Measurements from ENCODE around the gene KRTAP9-1. TPM values are rescaled to one million over a fixed set of nuclear protein-coding genes. Genes with fewer than 3 reads are reported as not detected.

Gene KRTAP9-1
- total RNA-seq, 1 donor from 2014 or later, result not detected

GRCh38 chr17:41190328-41190727 is 641 bp downstream of the KRTAP9-1 start:
- DNase-seq (ENCODE audit: low spot score), result no peak
- no peak overlapping the region for H3K4me2 ChIP-seq
- H3F3A ChIP-seq (ENCODE audit: low read depth), result no peaks in the 10 kb centered on the region
- Mint-ChIP-seq H3K27ac (no peak overlapping the region), H3K36me3 (no peaks in the 10 kb centered on the region), H3K4me3 (no peak overlapping the region), H3K4me1 (no peaks in the 10 kb centered on the region), H3K9me3 (peaks cover 3% of the 10 kb centered on the region), H3K27me3 (ENCODE audit: insufficient read depth, low read depth) (no peaks in the 10 kb centered on the region)
- H3K36me3 ChIP-seq, result no peaks in the 10 kb centered on the region
- H3K79me2 ChIP-seq (ENCODE audit: low read depth), result no peaks in the 10 kb centered on the region
- H3K27me3 ChIP-seq, result no peaks in the 10 kb centered on the region
- no peak overlapping the region for H3K27ac ChIP-seq
- H4K20me1 ChIP-seq (ENCODE audit: low read depth), result no peaks in the 10 kb centered on the region
- H2AFZ ChIP-seq (replicated peaks), result no peak overlapping the region
- no peaks in the 10 kb centered on the region for H3K9me3 ChIP-seq (ENCODE audit: low read depth)
- H3K4me3 ChIP-seq, result no peak overlapping the region
- H3K4me1 ChIP-seq, result no peaks in the 10 kb centered on the region
- H3K9ac ChIP-seq, result no peak overlapping the region
- no peak for TF ChIP-seq EZH2phosphoT487 (IDR thresholded peaks at IDR 0.05)
- TF ChIP-seq CTCF (IDR thresholded peaks at IDR 0.05), result no peak
- no peak for TF ChIP-seq EZH2 (IDR thresholded peaks at IDR 0.05)

GRCh38 chr17:41196068-41196467 is 6.4 kb downstream of the KRTAP9-1 start:
- H3K4me1 ChIP-seq, result no peaks in the 10 kb centered on the region
- no peak overlapping the region for H3K4me3 ChIP-seq
- H3K79me2 ChIP-seq (ENCODE audit: low read depth), result no peaks in the 10 kb centered on the region
- no peaks in the 10 kb centered on the region for H3K36me3 Mint-ChIP-seq
- no peaks in the 10 kb centered on the region for H3F3A ChIP-seq (ENCODE audit: low read depth)
- no peak overlapping the region for H3K27ac ChIP-seq
- H3K36me3 ChIP-seq, result no peaks in the 10 kb centered on the region
- H3K27ac Mint-ChIP-seq, result no peak overlapping the region
- H3K27me3 Mint-ChIP-seq (ENCODE audit: insufficient read depth, low read depth), result peaks cover 6% of the 10 kb centered on the region
- no peaks in the 10 kb centered on the region for H3K27me3 ChIP-seq
- H3K9me3 ChIP-seq (ENCODE audit: low read depth), result no peaks in the 10 kb centered on the region
- DNase-seq (ENCODE audit: low spot score), result no peak
- no peaks in the 10 kb centered on the region for H4K20me1 ChIP-seq (ENCODE audit: low read depth)
- no peak overlapping the region for H3K4me3 Mint-ChIP-seq
- H2AFZ ChIP-seq (replicated peaks), result no peak overlapping the region
- no peak overlapping the region for H3K9ac ChIP-seq
- H3K4me1 Mint-ChIP-seq, result no peaks in the 10 kb centered on the region
- TF ChIP-seq EZH2phosphoT487 (IDR thresholded peaks at IDR 0.05) (no peak), EZH2 (IDR thresholded peaks at IDR 0.05) (no peak), CTCF (IDR thresholded peaks at IDR 0.05) (no peak)
- no peak overlapping the region for H3K4me2 ChIP-seq
- H3K9me3 Mint-ChIP-seq, result peaks cover 6% of the 10 kb centered on the region

GRCh38 chr17:41199421-41200078 is 9.9 kb downstream of the KRTAP9-1 start:
- no peaks in the 10 kb centered on the region for H3K4me1 Mint-ChIP-seq
- TF ChIP-seq CTCF (IDR thresholded peaks at IDR 0.05) (no peak), EZH2phosphoT487 (IDR thresholded peaks at IDR 0.05) (no peak), EZH2 (IDR thresholded peaks at IDR 0.05) (no peak)
- Histone ChIP-seq H3K27me3 (no peaks in the 10 kb centered on the region), H2AFZ (replicated peaks) (no peak overlapping the region), H3K4me1 (no peaks in the 10 kb centered on the region), H3K36me3 (no peaks in the 10 kb centered on the region), H3K9ac (no peak overlapping the region), H3K4me2 (no peak overlapping the region), H3K9me3 (ENCODE audit: low read depth) (no peaks in the 10 kb centered on the region), H3K27ac (no peak overlapping the region), H3F3A (ENCODE audit: low read depth) (no peaks in the 10 kb centered on the region), H3K4me3 (no peak overlapping the region), H3K79me2 (ENCODE audit: low read depth) (no peaks in the 10 kb centered on the region), H4K20me1 (ENCODE audit: low read depth) (no peaks in the 10 kb centered on the region)
- H3K9me3 Mint-ChIP-seq, result peaks cover 3% of the 10 kb centered on the region
- no peak overlapping the region for H3K27ac Mint-ChIP-seq
- H3K4me3 Mint-ChIP-seq, result no peak overlapping the region
- DNase-seq (ENCODE audit: low spot score), result no peak
- H3K36me3 Mint-ChIP-seq, result no peaks in the 10 kb centered on the region
- peaks cover 6% of the 10 kb centered on the region for H3K27me3 Mint-ChIP-seq (ENCODE audit: insufficient read depth, low read depth)

All from neural progenitor cell (in vitro differentiated cells).